WERI-Rb-1 (cell line): ENCODE results near the gene RAPGEFL1.
A peak's percentile ranks its signal among the peaks of the same experiment; 100 is the strongest.

ENCODE experiments used
- DNase-seq: peaks from one replicate; pipeline ENCODE4 v3.0.0-alpha.2; 2020
- H3K27ac ChIP-seq: fragments of 250-450 bp; sonication (Bioruptor Pico); 2 replicates; pipeline ENCODE4 v1.5.1; 2020; ENCODE audit warnings: mild to moderate bottlenecking, moderate library complexity
- H3K27me3 ChIP-seq: fragments of 250-450 bp; sonication (Bioruptor Pico); 2 replicates; pipeline ENCODE4 v1.5.1; 2021; ENCODE audit warnings: mild to moderate bottlenecking, low read depth, moderate library complexity; ENCODE audit not compliant: insufficient read depth, severe bottlenecking
- H3K36me3 ChIP-seq: fragments of 250-450 bp; sonication (Bioruptor Pico); 2 replicates; pipeline ENCODE4 v1.5.1; 2020; ENCODE audit warnings: mild to moderate bottlenecking, moderate library complexity
- H3K4me3 ChIP-seq: 2 replicates; pipeline ENCODE4 v1.5.1; 2011; ENCODE audit warnings: low read depth, mild to moderate bottlenecking, control low read depth, low read length
- H3K9me3 ChIP-seq: fragments of 250-450 bp; sonication (Bioruptor Pico); 2 replicates; pipeline ENCODE4 v1.5.1; 2021; ENCODE audit warnings: mild to moderate bottlenecking, moderate library complexity; ENCODE audit not compliant: severe bottlenecking
- TF ChIP-seq, protein P1 (sequence below): IDR thresholded peaks from 2 replicates; pipeline ENCODE4 v1.5.1; 2011; ENCODE audit warnings: low read depth, mild to moderate bottlenecking, control low read depth, inconsistent platforms, low read length

Gene RAPGEFL1

DNA sequence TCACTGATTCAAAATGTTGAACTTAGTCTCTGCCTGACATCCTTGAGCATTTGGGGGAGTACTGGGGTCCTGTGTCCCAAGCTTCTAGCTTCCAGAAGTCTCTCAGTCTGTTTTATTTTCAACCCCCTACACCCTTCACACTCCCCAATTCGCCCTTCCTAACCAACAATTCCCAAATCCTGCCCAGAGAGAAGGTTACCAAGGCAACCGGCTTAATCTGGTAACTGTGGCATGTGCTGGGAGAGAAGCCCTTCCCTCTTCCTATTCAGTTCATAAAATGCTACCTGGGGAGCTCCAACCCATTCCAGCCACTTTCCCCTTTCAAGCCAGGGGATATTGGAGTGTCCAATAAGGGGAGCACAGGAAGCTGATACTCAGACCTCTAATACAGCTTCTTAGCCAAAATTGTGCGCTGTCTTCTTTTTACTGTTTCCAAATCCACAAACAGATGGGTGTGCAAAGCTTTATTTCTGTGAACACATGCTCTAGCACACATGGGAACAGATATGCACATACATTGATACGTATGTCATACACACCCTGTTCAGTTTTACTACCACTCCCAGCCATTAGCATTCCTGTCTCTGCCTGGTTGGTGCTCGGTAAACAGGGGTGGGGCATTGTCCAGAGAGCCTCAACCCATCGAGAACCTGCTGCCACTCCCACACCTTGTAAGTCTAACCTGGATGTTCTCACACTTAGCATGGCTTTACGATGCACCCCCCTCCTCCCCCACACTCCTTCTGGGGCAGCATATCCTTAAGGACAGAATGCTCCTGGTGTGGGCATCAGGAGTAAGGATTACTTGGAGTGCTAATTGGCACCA lies 1.1 kb upstream of the RAPGEFL1 start:
- TF ChIP-seq, protein P1, sequence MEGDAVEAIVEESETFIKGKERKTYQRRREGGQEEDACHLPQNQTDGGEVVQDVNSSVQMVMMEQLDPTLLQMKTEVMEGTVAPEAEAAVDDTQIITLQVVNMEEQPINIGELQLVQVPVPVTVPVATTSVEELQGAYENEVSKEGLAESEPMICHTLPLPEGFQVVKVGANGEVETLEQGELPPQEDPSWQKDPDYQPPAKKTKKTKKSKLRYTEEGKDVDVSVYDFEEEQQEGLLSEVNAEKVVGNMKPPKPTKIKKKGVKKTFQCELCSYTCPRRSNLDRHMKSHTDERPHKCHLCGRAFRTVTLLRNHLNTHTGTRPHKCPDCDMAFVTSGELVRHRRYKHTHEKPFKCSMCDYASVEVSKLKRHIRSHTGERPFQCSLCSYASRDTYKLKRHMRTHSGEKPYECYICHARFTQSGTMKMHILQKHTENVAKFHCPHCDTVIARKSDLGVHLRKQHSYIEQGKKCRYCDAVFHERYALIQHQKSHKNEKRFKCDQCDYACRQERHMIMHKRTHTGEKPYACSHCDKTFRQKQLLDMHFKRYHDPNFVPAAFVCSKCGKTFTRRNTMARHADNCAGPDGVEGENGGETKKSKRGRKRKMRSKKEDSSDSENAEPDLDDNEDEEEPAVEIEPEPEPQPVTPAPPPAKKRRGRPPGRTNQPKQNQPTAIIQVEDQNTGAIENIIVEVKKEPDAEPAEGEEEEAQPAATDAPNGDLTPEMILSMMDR = no peak
- H3K27me3 ChIP-seq = no peaks in the 10 kb centered on the region
- DNase-seq = no peak
- H3K27ac ChIP-seq = no peak overlapping the region
- H3K4me3 ChIP-seq = no peak overlapping the region
- H3K9me3 ChIP-seq = no peaks in the 10 kb centered on the region
- peaks cover 62% of the 10 kb centered on the region for H3K36me3 ChIP-seq

DNA sequence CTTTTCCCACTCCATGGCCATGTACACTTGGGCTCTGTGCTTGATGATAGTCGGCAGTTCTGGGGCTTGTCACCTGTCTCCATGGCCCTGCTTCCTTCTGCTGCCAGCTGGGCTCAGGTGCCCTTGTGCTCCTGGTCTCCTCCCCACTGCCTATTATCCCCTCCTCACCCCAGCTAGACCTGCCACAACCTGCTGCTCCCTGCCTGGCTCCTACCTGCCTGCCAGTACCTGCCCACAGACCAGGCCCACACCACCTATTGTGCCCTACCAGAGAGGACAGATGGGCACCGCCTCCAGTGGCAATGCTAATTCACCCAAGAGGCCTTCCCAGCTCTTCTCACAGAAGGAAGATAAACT lies 538 bp upstream of the RAPGEFL1 start:
- TF ChIP-seq, protein P1 = no peak
- Histone ChIP-seq H3K36me3 (peaks cover 58% of the 10 kb centered on the region), H3K27ac (peak overlapping the region; percentile 1; the same call in 1 of the 2 replicates)

DNA sequence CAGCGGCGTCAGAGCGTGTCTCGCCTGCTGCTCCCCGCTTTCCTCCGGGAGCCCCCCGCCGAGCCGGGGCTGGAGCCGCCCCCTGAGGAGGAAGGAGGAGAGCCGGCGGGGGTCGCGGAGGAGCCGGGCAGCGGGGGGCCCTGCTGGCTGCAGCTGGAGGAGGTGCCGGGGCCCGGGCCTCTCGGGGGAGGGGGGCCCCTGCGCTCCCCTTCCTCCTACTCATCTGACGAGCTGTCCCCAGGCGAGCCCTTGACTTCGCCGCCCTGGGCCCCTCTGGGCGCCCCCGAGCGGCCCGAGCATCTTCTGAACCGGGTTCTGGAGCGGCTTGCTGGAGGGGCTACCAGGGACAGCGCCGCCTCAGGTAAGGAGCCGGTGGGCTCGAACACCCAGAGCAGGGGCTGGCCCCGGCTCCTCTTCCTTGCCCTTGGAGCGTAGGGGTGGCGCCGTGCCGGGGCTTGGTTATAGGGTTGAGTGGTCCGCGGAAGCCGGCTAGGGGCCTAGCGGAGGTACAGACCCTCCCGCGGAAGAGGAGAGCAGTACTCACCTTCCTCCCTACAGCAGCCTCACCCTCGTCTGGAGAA lies 841 bp downstream of the RAPGEFL1 start:
- no peak for DNase-seq
- Histone ChIP-seq H3K36me3 (peaks cover 46% of the 10 kb centered on the region), H3K27me3 (no peaks in the 10 kb centered on the region), H3K27ac (no peak overlapping the region), H3K4me3 (no peak overlapping the region), H3K9me3 (no peaks in the 10 kb centered on the region)
- TF ChIP-seq, protein P1 = no peak

More for the DNA sequence above, 538 bp upstream of the RAPGEFL1 start:
- Histone ChIP-seq H3K27me3 (no peaks in the 10 kb centered on the region), H3K9me3 (no peaks in the 10 kb centered on the region), H3K4me3 (no peak overlapping the region)
- DNase-seq = no peak

DNA sequence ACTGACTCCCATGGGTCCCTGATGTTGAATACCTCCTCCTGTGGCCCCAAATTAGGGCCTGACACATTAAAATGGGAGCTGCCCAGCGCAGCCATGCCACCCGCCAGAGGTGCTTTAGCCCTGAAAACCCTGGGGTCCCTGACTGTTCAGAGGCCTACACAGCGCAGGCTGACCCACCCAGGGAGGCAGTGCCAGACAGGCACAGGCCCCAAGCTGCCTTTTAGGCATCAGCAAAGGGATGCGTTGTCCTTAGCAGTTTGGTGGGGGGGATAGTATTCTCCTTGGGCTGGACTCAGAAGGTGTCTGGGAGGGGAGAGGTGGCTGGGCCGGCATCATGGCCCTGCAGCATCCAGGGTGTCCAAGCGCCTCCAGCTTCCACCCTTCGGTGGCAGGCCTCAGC lies 1.4 kb downstream of the RAPGEFL1 start:
- Histone ChIP-seq H3K4me3 (no peak overlapping the region), H3K27me3 (no peaks in the 10 kb centered on the region), H3K36me3 (peaks cover 40% of the 10 kb centered on the region), H3K9me3 (no peaks in the 10 kb centered on the region), H3K27ac (no peak overlapping the region)
- no peak for DNase-seq
- TF ChIP-seq, protein P1 = no peak

DNA sequence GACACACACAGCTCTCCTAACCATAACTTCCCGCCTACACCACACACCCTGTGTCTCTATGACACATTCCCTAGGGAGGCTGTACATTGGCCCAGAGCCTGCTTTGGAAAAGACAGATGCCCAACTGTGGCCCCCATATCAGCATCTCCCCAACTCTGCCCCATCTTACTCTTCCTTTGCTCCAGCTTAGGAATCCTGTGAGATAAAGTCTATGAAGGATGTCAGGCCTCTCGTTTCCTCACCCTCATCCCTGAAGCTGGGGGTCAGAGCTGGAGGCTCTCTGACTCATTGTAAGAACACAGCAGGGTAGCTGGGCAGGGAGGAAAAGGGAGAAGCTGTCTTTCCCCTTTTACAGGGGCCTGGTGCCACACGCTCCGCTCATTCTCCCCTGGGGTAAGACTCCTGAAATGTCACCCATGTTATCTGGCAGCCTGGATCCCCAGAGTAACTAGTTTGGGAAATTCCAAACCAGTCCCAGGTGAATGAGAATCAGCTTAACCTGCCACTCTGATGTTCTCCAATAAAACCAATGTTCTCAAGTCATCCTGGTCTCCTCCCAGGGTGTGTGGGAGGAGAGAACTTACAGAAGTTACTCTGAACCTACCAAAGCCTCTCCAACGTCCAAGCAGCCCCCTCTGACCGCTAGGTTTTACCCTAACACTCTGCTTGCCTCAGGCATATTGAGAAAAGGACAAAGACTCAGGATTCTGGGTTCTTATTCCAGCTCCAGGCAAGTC lies 2.8 kb downstream of the RAPGEFL1 start:
- peaks cover 32% of the 10 kb centered on the region for H3K36me3 ChIP-seq
- TF ChIP-seq, protein P1 = no peak
- H3K9me3 ChIP-seq = no peaks in the 10 kb centered on the region
- H3K27me3 ChIP-seq = no peaks in the 10 kb centered on the region
- no peak overlapping the region for H3K4me3 ChIP-seq
- DNase-seq = no peak
- no peak overlapping the region for H3K27ac ChIP-seq
